ENCODE measurements around the gene ZDHHC3.

The ZDHHC3 gene

DNA sequence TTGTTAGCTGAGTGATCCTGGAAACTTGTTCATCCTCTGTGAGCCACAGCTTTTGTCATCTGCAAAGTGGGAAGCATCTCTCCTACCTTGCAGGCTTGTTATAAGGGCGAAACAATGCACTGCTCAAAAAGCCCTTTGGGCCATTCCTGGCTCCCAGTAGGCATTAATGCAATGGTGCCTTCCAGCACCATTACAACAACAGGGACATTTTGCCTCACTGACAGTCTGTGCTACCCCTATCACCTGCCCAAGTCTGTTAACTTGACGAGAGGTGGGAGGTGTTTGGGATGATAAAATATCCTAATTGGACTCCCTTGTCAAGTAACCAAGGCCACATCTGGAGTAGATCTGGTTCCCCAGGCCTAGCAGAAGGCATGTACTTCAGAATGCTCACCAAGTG is 44.2 kb downstream of the ZDHHC3 start:
- TF ChIP-seq TAF1 (IDR thresholded peaks at IDR 0.05; ENCODE audit: low read depth) (no peak), EP300 (IDR thresholded peaks at IDR 0.05; ENCODE audit: borderline replicate concordance) (no peak), RAD21 (IDR thresholded peaks at IDR 0.05; ENCODE audit: low read depth) (no peak), YY1 (IDR thresholded peaks at IDR 0.05; ENCODE audit: low read depth) (no peak), NFIC (IDR thresholded peaks at IDR 0.05) (no peak), TCF12 (IDR thresholded peaks at IDR 0.05; ENCODE audit: low read depth) (no peak), TEAD4 (IDR thresholded peaks at IDR 0.05) (no peak), CEBPB (IDR thresholded peaks at IDR 0.05) (no peak)
- TF ChIP-seq, protein P1, sequence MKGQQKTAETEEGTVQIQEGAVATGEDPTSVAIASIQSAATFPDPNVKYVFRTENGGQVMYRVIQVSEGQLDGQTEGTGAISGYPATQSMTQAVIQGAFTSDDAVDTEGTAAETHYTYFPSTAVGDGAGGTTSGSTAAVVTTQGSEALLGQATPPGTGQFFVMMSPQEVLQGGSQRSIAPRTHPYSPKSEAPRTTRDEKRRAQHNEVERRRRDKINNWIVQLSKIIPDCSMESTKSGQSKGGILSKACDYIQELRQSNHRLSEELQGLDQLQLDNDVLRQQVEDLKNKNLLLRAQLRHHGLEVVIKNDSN (IDR thresholded peaks at IDR 0.05), result no peak

GRCh38 chr3:44930911-44931310 is 45.1 kb downstream of the ZDHHC3 start:
- TF ChIP-seq TCF12 (IDR thresholded peaks at IDR 0.05; ENCODE audit: low read depth) (no peak), NFIC (IDR thresholded peaks at IDR 0.05) (no peak), RAD21 (IDR thresholded peaks at IDR 0.05; ENCODE audit: low read depth) (no peak), TEAD4 (IDR thresholded peaks at IDR 0.05) (no peak), TAF1 (IDR thresholded peaks at IDR 0.05; ENCODE audit: low read depth) (no peak), REST (IDR thresholded peaks at IDR 0.05; ENCODE audit: low read depth) (no peak), EGR1 (IDR thresholded peaks at IDR 0.05) (no peak), ZBTB7A (IDR thresholded peaks at IDR 0.05; ENCODE audit: low read depth) (no peak)
- TF ChIP-seq, protein P2, sequence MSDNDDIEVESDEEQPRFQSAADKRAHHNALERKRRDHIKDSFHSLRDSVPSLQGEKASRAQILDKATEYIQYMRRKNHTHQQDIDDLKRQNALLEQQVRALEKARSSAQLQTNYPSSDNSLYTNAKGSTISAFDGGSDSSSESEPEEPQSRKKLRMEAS (IDR thresholded peaks at IDR 0.05), result no peak

GRCh38 chr3:44929782-44930181 is 46.2 kb downstream of the ZDHHC3 start:
- TF ChIP-seq ZBTB7A (IDR thresholded peaks at IDR 0.05; ENCODE audit: low read depth) (no peak), RAD21 (IDR thresholded peaks at IDR 0.05; ENCODE audit: low read depth) (no peak)
- TF ChIP-seq, protein P1 (IDR thresholded peaks at IDR 0.05), result no peak

DNA sequence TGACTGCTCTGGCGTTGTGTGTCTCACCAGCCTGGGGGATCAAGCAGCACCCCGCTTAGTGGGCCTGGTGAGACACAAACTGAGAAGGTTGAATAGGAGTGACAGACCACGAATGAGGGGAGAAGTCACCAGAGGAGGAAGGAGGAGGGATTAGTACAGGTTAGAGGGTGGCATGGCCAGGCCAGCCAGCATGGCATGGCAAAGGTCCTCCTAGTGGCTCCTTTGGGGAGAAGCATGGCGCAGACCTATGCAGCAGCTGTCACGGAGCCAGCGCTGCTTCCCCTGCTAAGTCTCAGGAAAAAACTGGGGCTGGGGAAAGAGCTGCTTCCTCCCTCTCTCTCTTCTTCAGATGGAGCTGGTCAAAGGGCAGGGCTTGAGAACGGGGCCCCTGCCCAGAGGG is 48.6 kb downstream of the ZDHHC3 start:
- TF ChIP-seq EGR1 (IDR thresholded peaks at IDR 0.05), result no peak

DNA sequence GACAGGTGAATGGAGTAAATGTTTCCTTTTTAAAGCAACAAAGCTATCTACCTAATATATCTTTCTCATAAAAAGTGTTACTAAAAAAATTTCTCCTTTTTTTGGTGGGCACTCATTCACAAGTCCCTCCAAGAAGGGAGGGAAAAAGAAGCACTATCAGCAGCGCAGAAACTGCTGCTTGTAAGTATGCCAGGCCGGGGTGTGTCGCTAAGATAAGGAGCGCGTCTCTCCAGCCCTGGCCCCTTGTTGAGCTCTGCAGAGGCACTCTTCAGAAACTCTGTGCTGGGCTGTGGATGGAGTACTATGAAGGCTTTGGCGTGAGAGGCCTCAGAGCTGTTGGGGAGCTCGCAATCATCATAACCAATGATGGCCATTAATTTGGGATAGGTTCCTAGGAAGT is 49.1 kb downstream of the ZDHHC3 start:
- TF ChIP-seq EP300 (IDR thresholded peaks at IDR 0.05; ENCODE audit: borderline replicate concordance) (no peak), YY1 (IDR thresholded peaks at IDR 0.05; ENCODE audit: low read depth) (no peak), ZBTB7A (IDR thresholded peaks at IDR 0.05; ENCODE audit: low read depth) (no peak), NFIC (IDR thresholded peaks at IDR 0.05) (no peak), FOXM1 (IDR thresholded peaks at IDR 0.05; ENCODE audit: borderline replicate concordance, low read depth) (no peak), TAF1 (IDR thresholded peaks at IDR 0.05; ENCODE audit: low read depth) (no peak), CEBPB (IDR thresholded peaks at IDR 0.05) (no peak), CREB1 (IDR thresholded peaks at IDR 0.05; ENCODE audit: low read depth) (no peak), RAD21 (IDR thresholded peaks at IDR 0.05; ENCODE audit: low read depth) (no peak), EGR1 (IDR thresholded peaks at IDR 0.05) (no peak), TCF12 (IDR thresholded peaks at IDR 0.05; ENCODE audit: low read depth) (no peak), TEAD4 (IDR thresholded peaks at IDR 0.05) (no peak), REST (IDR thresholded peaks at IDR 0.05; ENCODE audit: low read depth) (no peak)
- TF ChIP-seq, protein P2 (IDR thresholded peaks at IDR 0.05), result no peak
- TF ChIP-seq, protein P1 (IDR thresholded peaks at IDR 0.05), result no peak

- TF ChIP-seq, protein P1 (IDR thresholded peaks at IDR 0.05), result no peak
Measured at GRCh38 chr3:44926172-44926571, 49.8 kb downstream of the ZDHHC3 start.

Measured in Ishikawa (cell line).